Activated CD4-positive, alpha-beta memory T cell treated with anti-CD3 and anti-CD28 coated beads for 36 hours (primary cell): ENCODE data around the gene SPECC1L. TPM values are rescaled to one million over a fixed set of nuclear protein-coding genes. Genes with fewer than 3 reads are reported as not detected.
A peak's percentile ranks its signal among the peaks of the same experiment; 100 is the strongest.

ENCODE experiments used
- CTCF ChIA-PET: fragments of 350-600 bp; sonication (Branson Sonifier 250); formaldehyde crosslinking; loops from one replicate; lab custom pipeline; 2021; ENCODE audit warnings: antibody characterized with exemption, inconsistent platforms; lab: Charles Lee
- POLR2A ChIA-PET: fragments of 350-600 bp; sonication (Branson Sonifier 250); formaldehyde crosslinking; loops from one replicate; lab custom pipeline; 2021; ENCODE audit warnings: antibody characterized with exemption; lab: Charles Lee
- DNase-seq: peaks from one replicate; pipeline ENCODE4 v3.0.0-alpha.2; 2020
- H3K27ac Mint-ChIP-seq: one replicate; pipeline ENCODE4 v1.8.0; 2021; ENCODE audit warnings: mixed read lengths
- H3K27me3 Mint-ChIP-seq: one replicate; pipeline ENCODE4 v1.8.0; 2021; ENCODE audit warnings: mixed read lengths
- H3K36me3 Mint-ChIP-seq: one replicate; pipeline ENCODE4 v1.8.0; 2021; ENCODE audit warnings: mixed read lengths
- H3K4me1 Mint-ChIP-seq: one replicate; pipeline ENCODE4 v1.8.0; 2021; ENCODE audit warnings: low read depth, mixed read lengths
- H3K4me3 Mint-ChIP-seq: one replicate; pipeline ENCODE4 v1.8.0; 2021; ENCODE audit warnings: mild to moderate bottlenecking, mixed read lengths
- H3K9me3 Mint-ChIP-seq: one replicate; pipeline ENCODE4 v1.8.0; 2021; ENCODE audit warnings: mixed read lengths
- intact Hi-C: fragments of 100-400 bp; cut with micrococcal nuclease; formaldehyde crosslinking; loops from one replicate; pipeline ENCODE4 v1.15.1; 2023
- total RNA-seq, 2 experiments: library from RNA; stranded (reverse); gene quantifications; one replicate each; pipeline ENCODE4 v1.2.3, GENCODE V29; 2021

Gene SPECC1L
- 10 to 100 TPM; 27.7 to 34.3 TPM for total RNA-seq

GRCh38 chr22:24270556-24271385, at the start of gene SPECC1L:
TSS of gene SPECC1L (plus strand) at chr22:24270831. CDS start at chr22:24302232, 31,401 bp downstream.
- CTCF ChIA-PET = interaction anchor here (3.2 kb wide), 1 partner anchor 15 kb away, joined by 14 read pairs; no protein-coding TSS in a partner anchor
- peaks cover 39% of the 10 kb centered on the region for H3K4me1 Mint-ChIP-seq
- peak; percentile 94 for DNase-seq
- peak within 1 kb of the TSS; percentile 82 for H3K27ac Mint-ChIP-seq
- POLR2A ChIA-PET = interaction anchor here (3.0 kb wide), 1 partner anchor 14 kb away, joined by 15 read pairs; no protein-coding TSS in a partner anchor
- H3K4me3 Mint-ChIP-seq = peak within 1 kb of the TSS; percentile 82
- no peaks in the 10 kb centered on the region for H3K27me3 Mint-ChIP-seq
- intact Hi-C loops = loop anchor here (1.0 to 5.0 kb wide), 2 partner anchors 35 to 162 kb away; no protein-coding TSS in a partner anchor
- H3K9me3 Mint-ChIP-seq = no peaks in the 10 kb centered on the region
- peaks cover 6% of the 10 kb centered on the region for H3K36me3 Mint-ChIP-seq

GRCh38 chr22:24224468-24224867, 46.2 kb upstream of the SPECC1L start:
- Mint-ChIP-seq H3K27me3 (no peaks in the 10 kb centered on the region), H3K4me3 (no peak overlapping the region), H3K9me3 (peaks cover 2% of the 10 kb centered on the region), H3K4me1 (no peaks in the 10 kb centered on the region), H3K36me3 (no peaks in the 10 kb centered on the region), H3K27ac (no peak overlapping the region)
- ChIA-PET CTCF (no interaction called here), POLR2A (no interaction called here)
- intact Hi-C loops = no loop called here
- DNase-seq = no peak

- Mint-ChIP-seq H3K4me3 (no peak overlapping the region), H3K36me3 (no peaks in the 10 kb centered on the region), H3K9me3 (peaks cover 2% of the 10 kb centered on the region), H3K27ac (no peak overlapping the region), H3K27me3 (no peaks in the 10 kb centered on the region), H3K4me1 (no peaks in the 10 kb centered on the region)
- ChIA-PET CTCF (no interaction called here), POLR2A (no interaction called here)
- no peak for DNase-seq
- intact Hi-C loops = no loop called here
Measured at GRCh38 chr22:24225044-24225601, 45.5 kb upstream of the SPECC1L start.

GRCh38 chr22:24225951-24226350, 44.7 kb upstream of the SPECC1L start:
- CTCF ChIA-PET = no interaction called here

DNA sequence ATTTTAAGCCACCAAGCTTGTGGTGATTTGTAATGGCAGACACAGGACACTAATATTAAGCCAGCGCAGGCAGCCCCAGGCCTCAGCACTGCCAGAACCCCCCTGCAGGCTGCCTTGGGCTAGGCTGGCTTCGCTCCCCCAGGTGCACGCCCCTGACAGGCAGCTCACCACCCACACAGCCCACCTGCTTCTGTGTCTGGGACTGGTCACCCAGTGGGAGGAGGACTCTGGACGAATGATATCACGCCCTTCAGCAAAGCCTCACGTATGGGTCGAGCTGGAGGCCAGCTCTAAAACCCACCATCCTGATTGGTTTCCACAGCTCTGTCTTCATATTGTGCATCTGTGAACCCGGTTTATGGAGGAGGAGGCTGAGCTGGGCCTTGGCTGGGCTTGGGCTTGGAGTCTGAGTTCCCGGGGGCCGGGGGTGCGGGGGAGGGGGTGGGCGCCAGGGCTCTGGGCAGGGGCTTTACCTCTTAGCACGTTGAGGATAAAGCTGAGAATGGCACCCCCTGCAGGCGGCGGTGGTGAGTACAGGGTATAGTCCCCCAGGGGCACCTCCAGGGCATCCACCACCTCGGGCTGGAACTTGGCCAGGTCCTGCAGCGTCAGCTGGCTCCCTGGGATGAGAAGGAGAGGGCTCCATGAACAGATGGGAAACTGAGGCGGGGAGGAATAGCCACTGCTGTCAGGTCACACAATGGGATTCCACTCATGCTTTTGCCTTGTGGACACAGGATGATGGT, 39.5 kb upstream of the SPECC1L start:
- H3K9me3 Mint-ChIP-seq = no peaks in the 10 kb centered on the region
- intact Hi-C loops = loop anchor here (1.0 kb wide), 1 partner anchor 42 kb away; no protein-coding TSS in a partner anchor

More at GRCh38 chr22:24225951-24226350, 44.7 kb upstream of the SPECC1L start:
- no peak for DNase-seq
- Mint-ChIP-seq H3K9me3 (peaks cover 2% of the 10 kb centered on the region), H3K27ac (no peak overlapping the region), H3K4me1 (no peaks in the 10 kb centered on the region), H3K4me3 (no peak overlapping the region), H3K27me3 (no peaks in the 10 kb centered on the region), H3K36me3 (no peaks in the 10 kb centered on the region)
- POLR2A ChIA-PET = no interaction called here
- intact Hi-C loops = no loop called here

GRCh38 chr22:24231706-24232105, 38.9 kb upstream of the SPECC1L start:
- ChIA-PET POLR2A (no interaction called here), CTCF (interaction anchor here (0.7 to 2.4 kb wide), 11 partner anchors 9 to 275 kb away, joined by 3 to 19 read pairs (median 8); no protein-coding TSS in a partner anchor)
- no peak for DNase-seq
- Mint-ChIP-seq H3K4me3 (no peak overlapping the region), H3K27me3 (no peaks in the 10 kb centered on the region), H3K27ac (no peak overlapping the region), H3K4me1 (no peaks in the 10 kb centered on the region), H3K9me3 (no peaks in the 10 kb centered on the region), H3K36me3 (no peaks in the 10 kb centered on the region)
- intact Hi-C loops = loop anchor here (1.0 kb wide), 1 partner anchor 42 kb away; no protein-coding TSS in a partner anchor

More for the DNA sequence above, 39.5 kb upstream of the SPECC1L start:
- DNase-seq = peak; percentile 76
- CTCF ChIA-PET = interaction anchor here (0.7 to 2.4 kb wide), 16 partner anchors 9 to 360 kb away, joined by 3 to 19 read pairs (median 5); no protein-coding TSS in a partner anchor
- Mint-ChIP-seq H3K27ac (no peak overlapping the region), H3K27me3 (no peaks in the 10 kb centered on the region), H3K36me3 (no peaks in the 10 kb centered on the region), H3K4me1 (no peaks in the 10 kb centered on the region), H3K4me3 (no peak overlapping the region)
- POLR2A ChIA-PET = no interaction called here

GRCh38 chr22:24232124-24232523, 38.5 kb upstream of the SPECC1L start:
- intact Hi-C loops = no loop called here
- H3K4me3 Mint-ChIP-seq = no peak overlapping the region
- H3K4me1 Mint-ChIP-seq = no peaks in the 10 kb centered on the region
- H3K27ac Mint-ChIP-seq = no peak overlapping the region
- CTCF ChIA-PET = interaction anchor here (0.7 to 2.4 kb wide), 5 partner anchors 11 to 281 kb away, joined by 3 to 15 read pairs (median 6); no protein-coding TSS in a partner anchor
- no peaks in the 10 kb centered on the region for H3K36me3 Mint-ChIP-seq
- POLR2A ChIA-PET = no interaction called here
- no peaks in the 10 kb centered on the region for H3K27me3 Mint-ChIP-seq
- DNase-seq = no peak
- no peaks in the 10 kb centered on the region for H3K9me3 Mint-ChIP-seq

GRCh38 chr22:24232725-24233124, 37.9 kb upstream of the SPECC1L start:
- intact Hi-C loops = no loop called here
- Mint-ChIP-seq H3K4me3 (no peak overlapping the region), H3K4me1 (no peaks in the 10 kb centered on the region), H3K27ac (no peak overlapping the region), H3K9me3 (no peaks in the 10 kb centered on the region), H3K36me3 (no peaks in the 10 kb centered on the region), H3K27me3 (no peaks in the 10 kb centered on the region)
- POLR2A ChIA-PET = no interaction called here
- no peak for DNase-seq
- CTCF ChIA-PET = interaction anchor here (0.7 to 2.0 kb wide), 2 partner anchors 10 to 282 kb away, joined by 3 to 8 read pairs; no protein-coding TSS in a partner anchor

- Mint-ChIP-seq H3K4me1 (no peaks in the 10 kb centered on the region), H3K9me3 (no peaks in the 10 kb centered on the region), H3K27me3 (no peaks in the 10 kb centered on the region), H3K27ac (no peak overlapping the region), H3K36me3 (no peaks in the 10 kb centered on the region), H3K4me3 (no peak overlapping the region)
- DNase-seq = no peak
- ChIA-PET CTCF (no interaction called here), POLR2A (no interaction called here)
- intact Hi-C loops = no loop called here
Measured at GRCh38 chr22:24233235-24233634, 37.4 kb upstream of the SPECC1L start.

- no peaks in the 10 kb centered on the region for H3K4me1 Mint-ChIP-seq
- no peak overlapping the region for H3K4me3 Mint-ChIP-seq
- H3K27me3 Mint-ChIP-seq = no peaks in the 10 kb centered on the region
- intact Hi-C loops = no loop called here
- no peak overlapping the region for H3K27ac Mint-ChIP-seq
- ChIA-PET CTCF (no interaction called here), POLR2A (no interaction called here)
- DNase-seq = no peak
- H3K9me3 Mint-ChIP-seq = no peaks in the 10 kb centered on the region
- no peaks in the 10 kb centered on the region for H3K36me3 Mint-ChIP-seq
Measured at GRCh38 chr22:24233816-24234215, 36.8 kb upstream of the SPECC1L start.

- H3K4me1 Mint-ChIP-seq = no peaks in the 10 kb centered on the region
- CTCF ChIA-PET = interaction anchor here (1.1 kb wide), 1 partner anchor 79 kb away, joined by 3 read pairs; no protein-coding TSS in a partner anchor
- intact Hi-C loops = no loop called here
- no peaks in the 10 kb centered on the region for H3K36me3 Mint-ChIP-seq
- no peaks in the 10 kb centered on the region for H3K9me3 Mint-ChIP-seq
- H3K27ac Mint-ChIP-seq = no peak overlapping the region
- DNase-seq = no peak
- no peak overlapping the region for H3K4me3 Mint-ChIP-seq
- POLR2A ChIA-PET = no interaction called here
- H3K27me3 Mint-ChIP-seq = no peaks in the 10 kb centered on the region
Measured at GRCh38 chr22:24235315-24235714, 35.3 kb upstream of the SPECC1L start.
